GM18870 (cell line): ENCODE results near the gene ATPAF2.

Experiments
- ATAC-seq: cut with Tn5 transposase; IDR thresholded peaks from one replicate; pipeline ENCODE4 v1.9.1; 2021; ENCODE audit warnings: moderate library complexity; ENCODE audit not compliant: unreplicated experiment

The ATPAF2 gene

DNA sequence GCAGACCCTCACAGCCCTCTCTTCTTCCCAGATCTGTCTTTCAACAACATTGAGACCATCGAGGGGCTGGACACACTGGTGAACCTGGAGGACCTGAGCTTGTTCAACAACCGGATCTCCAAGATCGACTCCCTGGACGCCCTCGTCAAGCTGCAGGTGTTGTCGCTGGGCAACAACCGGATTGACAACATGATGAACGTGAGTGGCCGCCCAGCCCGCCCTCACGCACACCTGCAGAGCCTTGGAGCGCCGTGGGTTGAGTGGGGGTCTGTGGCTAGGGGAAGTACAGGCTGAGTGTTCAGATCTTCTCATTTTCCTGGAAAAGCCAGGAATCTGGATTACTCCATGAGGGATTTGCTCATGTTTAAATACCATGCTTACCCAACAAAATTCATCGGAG lies 51.1 kb downstream of the ATPAF2 start:
- no peak for ATAC-seq

DNA sequence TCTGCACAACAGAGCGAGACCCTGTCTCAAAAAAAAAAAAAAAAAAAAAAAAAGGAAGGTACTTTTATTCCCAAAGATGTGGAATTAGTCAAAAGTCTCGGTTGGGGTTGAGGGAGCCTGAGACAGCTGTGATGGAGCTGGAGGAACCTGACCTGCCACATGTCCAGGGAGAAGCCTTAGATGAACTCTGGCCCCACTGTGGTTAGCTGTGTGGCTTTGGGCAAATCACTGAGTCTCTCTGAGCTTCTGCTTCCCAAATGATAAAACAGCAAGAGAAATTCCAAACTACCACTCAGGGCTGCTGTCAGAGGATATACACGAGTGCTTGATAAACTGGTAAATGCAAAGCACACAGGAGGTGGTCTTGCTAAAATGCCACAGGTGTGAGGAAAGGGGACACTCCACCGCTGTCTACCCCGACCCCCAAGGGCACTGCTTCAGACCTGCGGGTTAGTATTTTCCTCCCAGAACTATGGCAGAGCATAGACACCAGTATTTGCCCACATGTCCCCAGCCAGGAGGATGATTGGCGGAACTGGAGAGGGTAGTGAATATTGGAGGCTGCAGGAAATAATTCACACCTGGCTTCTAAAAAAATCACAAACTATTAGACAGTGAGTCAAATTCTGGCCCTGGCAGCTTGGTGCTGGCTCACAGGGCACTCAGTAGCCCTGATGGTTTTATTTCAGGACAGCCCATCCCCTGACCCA lies 51.6 kb downstream of the ATPAF2 start:
- no peak for ATAC-seq

DNA sequence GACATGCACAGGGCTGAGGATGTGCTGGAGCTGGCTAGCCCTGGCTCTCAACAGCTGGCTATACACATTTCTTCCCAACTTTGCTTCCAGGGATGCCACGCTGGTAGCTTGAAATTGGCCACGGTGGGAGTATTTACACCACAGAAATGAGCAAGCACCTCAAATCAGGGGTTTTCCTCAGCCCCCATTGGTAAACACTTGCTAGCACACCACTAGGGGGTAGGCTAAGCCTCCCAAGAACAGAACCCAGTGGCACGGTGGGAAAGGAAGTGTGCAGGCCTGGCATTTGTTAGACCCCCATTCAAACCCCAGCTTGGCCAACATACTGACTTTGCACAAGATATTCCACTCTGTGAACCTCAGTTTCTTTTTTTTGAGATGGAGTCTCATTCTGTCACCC lies 53.4 kb downstream of the ATPAF2 start:
- ATAC-seq, result no peak

DNA sequence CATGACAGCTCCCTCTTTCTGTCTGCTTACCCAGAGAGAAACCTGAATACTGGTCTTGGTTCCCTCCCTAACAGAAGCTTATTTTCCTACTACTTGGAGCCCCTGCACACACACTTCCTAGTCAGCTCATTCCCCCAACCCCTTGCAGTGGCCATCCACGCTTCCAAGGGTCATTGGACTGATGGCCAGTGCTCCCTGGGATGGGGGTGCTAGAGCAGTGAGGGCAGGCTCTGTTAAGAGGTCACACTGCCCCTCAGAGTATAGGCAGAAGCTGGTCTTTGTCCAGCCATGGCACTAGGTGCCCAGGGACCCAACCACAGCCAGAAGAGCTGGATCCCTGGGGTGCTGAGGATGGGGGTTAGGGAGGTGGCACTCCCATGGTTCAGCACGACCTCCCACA lies 53.8 kb downstream of the ATPAF2 start:
- no peak for ATAC-seq

DNA sequence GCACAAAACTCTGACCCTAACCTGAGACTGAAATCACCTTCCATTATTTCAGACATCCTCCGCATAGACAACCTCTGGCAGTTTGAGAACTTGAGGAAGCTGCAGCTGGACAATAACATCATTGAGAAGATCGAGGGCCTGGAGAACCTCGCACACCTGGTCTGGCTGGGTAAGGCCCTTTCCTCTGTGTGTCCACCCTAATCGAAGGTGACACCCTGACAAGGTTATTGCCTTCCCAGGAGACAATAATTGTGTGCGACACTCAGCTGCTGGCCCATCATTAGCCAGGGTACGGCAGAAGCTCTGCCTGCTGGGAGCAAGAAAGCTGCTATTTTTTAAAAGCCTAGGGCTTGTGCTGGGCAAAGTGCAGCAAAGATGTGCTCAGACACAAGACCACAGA lies 55.2 kb downstream of the ATPAF2 start:
- no peak for ATAC-seq

DNA sequence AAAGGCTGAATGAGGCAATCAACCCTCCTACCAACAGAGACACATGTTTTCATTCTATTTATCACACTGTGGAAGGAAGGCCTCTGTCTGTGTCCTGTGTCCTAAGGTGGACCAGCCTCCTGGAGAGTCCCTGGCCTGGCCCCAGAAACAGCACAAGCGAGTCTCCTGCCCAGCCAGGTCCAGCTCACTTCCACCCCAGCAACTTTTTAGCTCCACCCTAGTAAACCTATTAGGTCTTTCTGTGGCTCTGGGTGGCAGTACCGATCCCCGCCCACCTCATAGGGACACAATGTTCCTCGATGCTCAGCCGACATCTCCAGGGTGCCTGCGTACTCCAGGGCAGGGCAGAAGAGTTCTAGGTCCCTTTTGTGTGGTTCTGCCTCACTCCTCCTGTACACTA lies 55.6 kb downstream of the ATPAF2 start:
- no peak for ATAC-seq

DNA sequence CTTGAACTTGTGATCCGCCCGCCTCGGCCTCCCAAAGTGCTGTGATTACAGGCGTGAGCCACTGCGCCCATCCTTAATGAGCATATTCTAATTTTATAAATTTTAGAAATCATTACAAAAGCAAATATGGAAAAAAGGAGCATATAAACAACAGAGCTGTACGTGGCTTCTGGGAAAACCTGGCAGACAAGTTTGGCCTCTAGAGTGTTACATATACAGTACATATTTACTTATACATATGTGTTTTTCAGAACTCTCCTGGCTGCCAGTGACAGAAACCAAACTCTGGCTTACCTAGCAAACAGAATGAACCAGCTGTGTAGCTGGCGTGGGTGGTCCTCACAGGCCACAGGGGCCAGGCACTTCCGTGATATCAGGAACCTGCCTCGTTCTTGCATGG lies 56.2 kb downstream of the ATPAF2 start:
- ATAC-seq, result no peak

DNA sequence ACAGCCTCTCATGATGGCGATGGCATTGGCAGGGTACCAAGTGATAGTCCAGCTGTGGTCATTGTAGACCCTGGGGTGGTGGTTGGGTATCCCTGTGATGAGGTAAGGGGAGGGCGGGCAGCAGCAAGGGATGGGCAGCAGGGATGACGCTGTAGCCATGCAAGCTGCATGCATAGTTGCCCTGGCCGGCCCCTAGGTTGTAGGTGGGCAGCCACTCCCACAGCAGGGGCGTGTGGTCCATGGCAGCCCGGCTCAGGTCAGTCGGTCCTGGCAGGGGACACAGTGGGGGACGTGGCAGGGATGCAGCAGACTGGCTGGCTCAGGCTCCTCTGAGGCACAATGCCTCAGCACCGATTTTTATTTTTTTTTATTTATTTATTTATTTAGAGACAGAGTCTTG lies 57.6 kb downstream of the ATPAF2 start:
- no peak for ATAC-seq

DNA sequence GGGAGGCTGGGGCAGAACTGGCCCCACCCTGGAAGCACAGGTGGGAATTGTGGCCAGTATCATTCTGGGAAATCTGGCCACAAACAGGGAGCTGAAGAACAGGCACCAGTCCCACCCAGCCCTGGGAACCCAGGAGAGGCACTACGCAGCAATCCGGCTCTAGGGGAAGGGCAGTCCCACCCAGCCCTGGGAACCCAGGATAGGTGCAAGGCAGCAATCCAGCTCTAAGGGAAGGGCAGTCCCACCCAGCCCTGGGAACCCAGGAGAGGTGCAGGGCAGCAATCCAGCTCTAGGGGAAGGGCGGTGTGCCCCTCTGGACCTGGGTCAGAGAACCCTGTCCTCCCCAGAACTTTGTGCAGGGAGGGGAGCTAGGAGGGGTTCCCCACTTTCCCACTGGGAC lies 59.2 kb downstream of the ATPAF2 start:
- no peak for ATAC-seq

DNA sequence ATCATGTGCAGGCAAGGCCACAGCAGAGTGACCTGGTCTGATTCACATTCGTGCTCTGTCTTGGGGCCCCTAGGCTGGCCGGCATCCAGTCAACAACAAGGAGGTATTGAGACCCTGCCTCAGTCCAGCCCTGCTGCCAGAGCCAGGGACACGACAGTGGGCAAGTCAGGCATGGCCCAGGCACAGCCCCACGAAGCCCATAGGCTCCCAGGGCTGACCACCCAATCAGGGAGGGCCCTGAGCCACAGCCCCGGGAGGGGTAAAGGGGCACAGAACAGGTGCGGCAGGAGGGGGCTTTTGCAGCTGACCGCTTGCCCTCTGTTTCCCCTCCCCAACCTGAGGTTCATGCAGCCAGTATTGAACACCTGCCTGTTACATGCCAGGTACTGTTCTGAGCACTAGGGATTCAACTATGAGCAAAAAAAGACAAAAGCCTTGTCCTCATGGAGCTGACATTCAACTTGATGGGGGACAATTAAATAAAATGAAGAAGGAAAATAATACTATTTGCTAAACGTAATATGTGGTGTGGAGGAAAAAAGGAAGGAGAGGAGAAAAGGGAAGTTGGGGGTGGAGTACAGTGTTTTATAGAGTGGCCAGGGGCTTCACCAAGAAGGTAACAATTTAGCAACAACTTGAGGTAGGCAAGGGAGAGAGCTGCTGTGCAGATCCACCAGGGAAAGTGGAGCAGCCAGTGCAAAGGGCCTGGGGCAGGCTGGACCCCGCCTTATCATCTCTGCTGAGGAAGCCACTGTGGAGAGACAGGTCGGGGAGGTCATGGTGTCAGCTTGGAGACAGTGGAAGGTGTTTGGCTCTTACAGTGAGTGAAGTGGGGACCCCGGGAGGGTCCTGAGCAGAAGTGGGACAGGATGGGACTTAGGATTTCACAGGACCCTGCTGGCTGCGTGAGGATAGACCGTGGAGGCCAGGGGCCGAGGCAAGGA lies 60.2 kb downstream of the ATPAF2 start:
- no peak for ATAC-seq

DNA sequence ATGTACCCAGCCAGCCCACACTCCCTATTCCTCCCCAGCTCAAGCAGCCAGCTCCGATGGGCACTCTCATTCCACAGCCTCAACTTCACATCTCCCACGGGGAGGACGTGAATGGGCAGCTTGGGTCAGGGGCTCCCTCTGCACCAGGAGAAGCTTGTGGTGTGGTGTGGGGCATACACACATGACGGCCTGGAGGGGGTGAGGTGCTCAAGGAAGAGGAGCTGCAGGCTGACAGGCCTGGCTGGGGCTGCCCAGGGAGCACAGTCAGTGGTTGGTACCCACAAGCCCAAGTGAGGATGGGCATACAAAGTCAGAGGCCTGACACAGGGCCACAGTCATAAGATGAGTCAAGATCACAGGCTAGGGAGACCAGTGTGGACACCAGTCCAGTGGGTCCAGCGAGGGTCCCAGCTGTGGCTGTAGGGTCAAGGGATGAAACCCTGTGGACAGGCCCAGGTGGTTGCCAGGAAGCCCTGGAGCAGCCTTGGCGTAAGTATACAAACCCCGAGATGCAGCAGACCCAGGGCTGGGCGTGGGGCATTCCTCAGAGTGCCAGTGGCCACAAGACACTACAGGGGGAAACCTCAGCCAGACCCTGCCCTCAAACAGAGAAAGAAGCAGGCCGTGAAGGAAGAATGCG lies 61.9 kb downstream of the ATPAF2 start:
- no peak for ATAC-seq

DNA sequence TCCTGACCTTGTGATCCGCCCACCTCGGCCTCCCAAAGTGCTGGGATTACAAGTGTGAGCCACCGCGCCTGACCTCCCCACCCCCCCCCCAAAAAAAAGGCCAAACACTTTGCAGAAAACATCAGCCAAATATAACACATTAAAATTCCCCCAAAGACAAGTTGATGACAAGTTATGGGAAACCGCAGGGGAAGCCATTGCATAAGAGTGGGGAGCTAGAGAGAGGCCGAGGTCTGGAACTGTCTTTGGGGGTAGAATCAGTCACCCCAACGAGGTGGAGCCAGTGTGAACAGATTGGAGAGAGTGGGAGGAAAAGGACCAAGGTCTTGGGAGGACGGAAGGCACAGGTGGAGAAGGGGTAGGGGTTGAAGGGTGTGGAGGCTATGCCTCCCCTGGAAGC lies 63.5 kb downstream of the ATPAF2 start:
- ATAC-seq, result no peak

DNA sequence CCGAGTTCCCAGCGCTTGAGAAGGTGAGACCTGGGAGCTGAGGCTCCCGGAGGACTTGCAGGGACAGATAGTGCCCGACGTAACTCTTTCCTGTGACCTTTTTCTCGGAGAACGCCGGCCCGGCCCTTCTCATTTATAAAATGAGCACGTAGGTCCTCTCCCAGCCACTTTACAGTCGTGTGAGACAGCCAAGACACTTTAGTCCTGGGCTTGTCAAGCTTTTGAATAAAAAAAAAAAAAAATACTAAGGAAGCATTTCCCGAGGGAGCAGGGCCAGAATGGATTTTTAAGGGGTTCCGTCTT lies 66.1 kb downstream of the ATPAF2 start:
- no peak for ATAC-seq

DNA sequence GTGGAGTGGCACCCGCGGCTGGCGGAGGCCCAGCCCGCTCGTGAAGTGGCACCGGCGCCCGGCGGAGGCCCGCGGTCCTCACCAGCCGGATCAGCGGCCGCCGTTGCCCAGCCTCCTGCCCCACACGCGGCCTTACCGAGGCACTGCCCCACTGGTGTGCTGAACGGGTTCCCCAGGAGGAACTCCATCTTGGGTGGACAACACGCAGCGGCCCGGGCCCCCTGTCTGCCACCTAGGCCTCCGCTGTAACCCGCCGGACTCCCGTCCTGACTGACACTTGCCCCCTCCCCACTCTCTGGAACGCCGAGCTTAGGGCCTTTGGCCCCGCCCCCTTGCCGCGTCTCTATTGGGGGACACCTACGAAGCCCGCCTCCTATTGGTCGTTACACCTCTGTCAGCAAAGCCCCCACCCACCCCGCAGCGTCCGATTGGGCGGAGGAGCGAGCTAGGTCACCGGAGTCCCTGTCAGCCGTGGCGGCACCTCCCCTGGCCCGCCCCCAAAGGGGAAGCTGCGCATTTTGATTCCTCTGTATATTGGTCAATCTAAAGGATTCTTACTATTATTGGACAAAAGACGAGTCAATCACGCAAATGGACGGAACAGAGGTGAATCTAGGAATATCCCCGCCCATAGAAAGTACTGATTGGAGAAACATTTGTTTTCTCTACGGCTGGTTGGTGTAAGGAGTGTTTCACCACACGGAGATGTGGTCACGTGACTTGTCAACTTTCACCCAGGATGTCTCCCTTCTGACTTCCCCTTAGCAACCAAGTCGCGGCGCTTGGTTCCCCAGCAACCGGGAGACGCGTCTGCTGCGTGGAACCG lies 66.6 kb downstream of the ATPAF2 start, which contains the start of the genes DRC3 and TOM1L2:
DRC3 (plus strand) TSS at position 737 of the 826 bp plus-strand sequence. CDS start 4,737 bp downstream, outside the sequence.
TOM1L2 (minus strand) TSS at position 275 of the 826 bp plus-strand sequence; CDS start at position 188, 87 bp downstream.
- ATAC-seq, result peak; percentile 93

DNA sequence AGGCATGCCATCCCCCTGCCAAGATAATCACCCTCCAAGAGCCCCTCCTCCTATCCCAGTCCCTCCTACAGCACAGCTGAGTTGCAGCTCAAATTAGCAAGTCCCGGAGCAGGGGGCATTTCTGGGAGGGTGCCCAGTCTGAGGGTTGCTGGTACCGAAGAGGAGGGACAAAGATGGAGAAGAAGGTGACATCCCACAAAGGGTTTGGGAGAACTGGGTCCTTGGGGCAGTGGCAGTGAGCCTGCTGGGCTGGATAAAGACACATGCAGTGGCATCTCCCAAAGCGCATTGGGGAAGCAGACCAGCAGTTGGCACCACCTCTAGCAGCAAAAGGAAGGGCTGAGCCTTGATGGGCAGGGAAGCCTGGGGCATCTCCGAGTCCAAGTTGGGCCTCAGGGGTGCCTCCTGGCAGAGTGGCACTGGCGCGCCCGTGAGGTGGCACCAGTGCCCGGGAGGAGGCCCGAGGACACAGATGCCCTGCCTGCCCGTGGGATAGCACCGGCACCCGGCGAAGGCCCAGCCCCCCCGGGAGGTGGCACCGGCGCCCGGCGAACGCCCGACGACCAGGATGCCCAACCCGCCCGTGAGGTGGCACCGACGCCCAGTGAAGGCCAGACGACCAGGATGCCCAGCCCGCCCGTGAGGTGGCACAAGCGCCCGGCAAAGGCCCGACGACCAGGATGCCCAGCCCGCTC lies 67.4 kb downstream of the ATPAF2 start:
- ATAC-seq, result no peak

DNA sequence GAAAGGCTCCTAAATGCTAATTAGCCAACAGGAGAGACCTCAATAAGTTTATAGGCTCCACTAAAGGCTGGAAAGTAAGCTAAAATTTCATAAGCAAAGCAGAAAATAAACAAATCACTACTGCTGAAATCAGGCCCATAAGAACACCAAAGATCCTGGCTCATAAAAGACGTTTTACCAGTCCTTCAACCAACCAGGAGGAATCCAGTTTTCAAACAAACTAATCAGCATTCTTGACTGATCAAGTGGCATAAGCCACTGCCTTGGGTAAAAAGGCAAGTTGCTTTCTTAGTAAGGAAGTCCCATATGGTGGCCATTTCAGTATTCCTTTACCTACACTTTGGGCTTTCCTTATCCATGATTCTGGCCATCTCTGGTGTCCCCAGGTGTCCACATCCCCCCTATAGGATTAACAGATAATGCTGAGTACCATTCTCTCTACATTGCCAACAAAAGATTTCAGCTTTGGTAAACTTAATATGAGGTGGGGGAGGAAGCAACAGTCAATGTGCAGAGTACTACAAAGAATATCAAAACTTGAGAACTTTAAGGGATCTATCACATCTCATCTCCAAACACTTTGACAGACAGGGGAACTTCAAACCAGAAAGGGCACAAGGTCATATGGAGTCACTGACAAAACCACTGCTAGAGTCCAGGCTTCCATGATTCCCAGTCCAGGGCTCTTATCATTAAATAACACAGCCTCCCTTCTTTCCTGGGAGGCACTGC lies 68.1 kb downstream of the ATPAF2 start:
- no peak for ATAC-seq
